ENCODE results near the gene SS18.

- TF ChIP-seq CTCF (IDR thresholded peaks at IDR 0.05) (no peak), EP300 (IDR thresholded peaks at IDR 0.05) (no peak), POLR2A (IDR thresholded peaks at IDR 0.05) (no peak), POLR2AphosphoS5 (IDR thresholded peaks at IDR 0.05) (no peak)
These were observed 34.1 kb downstream of the SS18 start for GRCh38 chr18:26056291-26056690.

Data from suprapubic skin (tissue), 4 donors.